ENCODE data around the gene FAM222B. TPM values are rescaled to one million over a fixed set of nuclear protein-coding genes. Genes with fewer than 3 reads are reported as not detected.

The FAM222B gene
- total RNA-seq, 1 experiment from 2014 or later = 37.7 TPM

GRCh38 chr17:28862561-28862960 is 20.0 kb upstream of the FAM222B start:
- intact Hi-C loops (cut with micrococcal nuclease; ENCODE audit: unreplicated experiment) = no loop called here
- Mint-ChIP-seq H3K4me1 (ENCODE audit: low read depth, unreplicated experiment) (peaks cover 6% of the 10 kb centered on the region), H3K9me3 (ENCODE audit: low read depth, unreplicated experiment) (no peaks in the 10 kb centered on the region), H3K27ac (ENCODE audit: unreplicated experiment) (no peak overlapping the region), H3K27me3 (ENCODE audit: unreplicated experiment) (no peaks in the 10 kb centered on the region), H3K36me3 (ENCODE audit: insufficient read depth, unreplicated experiment) (peaks cover 12% of the 10 kb centered on the region), H3K4me3 (ENCODE audit: low read depth, unreplicated experiment) (no peak overlapping the region)
- BruUV-seq (replicated peaks) = no TSS peak
- no peak for DNase-seq
- TF ChIP-seq, protein P1, sequence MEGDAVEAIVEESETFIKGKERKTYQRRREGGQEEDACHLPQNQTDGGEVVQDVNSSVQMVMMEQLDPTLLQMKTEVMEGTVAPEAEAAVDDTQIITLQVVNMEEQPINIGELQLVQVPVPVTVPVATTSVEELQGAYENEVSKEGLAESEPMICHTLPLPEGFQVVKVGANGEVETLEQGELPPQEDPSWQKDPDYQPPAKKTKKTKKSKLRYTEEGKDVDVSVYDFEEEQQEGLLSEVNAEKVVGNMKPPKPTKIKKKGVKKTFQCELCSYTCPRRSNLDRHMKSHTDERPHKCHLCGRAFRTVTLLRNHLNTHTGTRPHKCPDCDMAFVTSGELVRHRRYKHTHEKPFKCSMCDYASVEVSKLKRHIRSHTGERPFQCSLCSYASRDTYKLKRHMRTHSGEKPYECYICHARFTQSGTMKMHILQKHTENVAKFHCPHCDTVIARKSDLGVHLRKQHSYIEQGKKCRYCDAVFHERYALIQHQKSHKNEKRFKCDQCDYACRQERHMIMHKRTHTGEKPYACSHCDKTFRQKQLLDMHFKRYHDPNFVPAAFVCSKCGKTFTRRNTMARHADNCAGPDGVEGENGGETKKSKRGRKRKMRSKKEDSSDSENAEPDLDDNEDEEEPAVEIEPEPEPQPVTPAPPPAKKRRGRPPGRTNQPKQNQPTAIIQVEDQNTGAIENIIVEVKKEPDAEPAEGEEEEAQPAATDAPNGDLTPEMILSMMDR (IDR thresholded peaks at IDR 0.05; ENCODE audit: unreplicated experiment) = no peak
- CTCF ChIA-PET = no interaction called here

DNA sequence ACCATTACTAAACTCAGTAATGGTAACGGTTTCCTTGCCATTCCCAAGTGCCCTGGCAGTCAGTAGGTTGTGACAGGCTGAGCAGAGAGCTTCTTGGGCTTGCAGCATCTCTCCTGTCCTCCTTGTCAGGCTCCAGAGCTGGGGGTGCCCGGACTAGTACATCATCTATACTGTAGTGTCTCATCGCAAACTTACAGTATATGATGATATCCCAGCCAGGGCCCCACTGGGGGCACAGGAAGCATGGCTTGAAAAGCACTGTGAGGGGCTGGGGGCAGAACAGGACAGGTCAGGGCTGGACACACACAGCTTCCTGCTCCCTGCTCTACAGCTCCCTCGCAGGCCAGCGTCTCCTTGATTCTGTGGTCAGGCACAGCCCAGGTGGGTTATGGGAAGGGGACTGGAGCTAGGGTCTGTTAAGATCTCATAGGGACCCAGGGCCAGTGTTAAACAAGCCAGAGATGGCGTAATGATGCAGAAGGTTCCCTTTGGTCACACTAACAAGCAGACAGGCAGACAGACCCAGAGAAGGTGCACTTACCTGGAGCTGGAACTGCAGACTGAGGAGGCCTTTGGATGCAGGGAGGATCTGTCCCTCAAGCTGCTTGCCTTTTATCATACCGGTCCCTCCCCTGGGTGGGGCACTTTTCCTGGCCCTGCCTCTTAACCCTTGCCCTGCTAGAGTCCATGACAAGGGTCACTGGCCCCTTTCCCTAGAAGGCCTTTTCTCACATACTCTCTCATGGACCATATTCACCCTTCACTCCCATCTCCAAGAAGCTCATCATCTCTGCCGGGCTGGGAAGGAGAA is 19.0 kb upstream of the FAM222B start:
- BruUV-seq (replicated peaks) = no TSS peak
- H3K4me3 Mint-ChIP-seq (ENCODE audit: low read depth, unreplicated experiment) = no peak overlapping the region
- CTCF ChIA-PET = no interaction called here
- TF ChIP-seq, protein P1 (IDR thresholded peaks at IDR 0.05; ENCODE audit: unreplicated experiment) = no peak
- intact Hi-C loops (cut with micrococcal nuclease; ENCODE audit: unreplicated experiment) = no loop called here
- H3K9me3 Mint-ChIP-seq (ENCODE audit: low read depth, unreplicated experiment) = no peaks in the 10 kb centered on the region
- no peaks in the 10 kb centered on the region for H3K27me3 Mint-ChIP-seq (ENCODE audit: unreplicated experiment)
- no peak overlapping the region for H3K27ac Mint-ChIP-seq (ENCODE audit: unreplicated experiment)
- H3K4me1 Mint-ChIP-seq (ENCODE audit: low read depth, unreplicated experiment) = peaks cover 6% of the 10 kb centered on the region
- H3K36me3 Mint-ChIP-seq (ENCODE audit: insufficient read depth, unreplicated experiment) = peaks cover 12% of the 10 kb centered on the region
- no peak for DNase-seq

- TF ChIP-seq, protein P1 (IDR thresholded peaks at IDR 0.05; ENCODE audit: unreplicated experiment) = no peak
- no TSS peak for BruUV-seq (replicated peaks)
- Mint-ChIP-seq H3K4me1 (ENCODE audit: low read depth, unreplicated experiment) (no peaks in the 10 kb centered on the region), H3K27me3 (ENCODE audit: unreplicated experiment) (no peaks in the 10 kb centered on the region), H3K36me3 (ENCODE audit: insufficient read depth, unreplicated experiment) (peaks cover 18% of the 10 kb centered on the region), H3K9me3 (ENCODE audit: low read depth, unreplicated experiment) (no peaks in the 10 kb centered on the region), H3K4me3 (ENCODE audit: low read depth, unreplicated experiment) (no peak overlapping the region), H3K27ac (ENCODE audit: unreplicated experiment) (no peak overlapping the region)
- DNase-seq = no peak
- CTCF ChIA-PET = interaction anchor here (0.6 kb wide), 1 partner anchor 438 kb away, joined by 3 read pairs; no protein-coding TSS in a partner anchor
- intact Hi-C loops (cut with micrococcal nuclease; ENCODE audit: unreplicated experiment) = no loop called here
These were observed 17.8 kb upstream of the FAM222B start for GRCh38 chr17:28860363-28860808.

DNA sequence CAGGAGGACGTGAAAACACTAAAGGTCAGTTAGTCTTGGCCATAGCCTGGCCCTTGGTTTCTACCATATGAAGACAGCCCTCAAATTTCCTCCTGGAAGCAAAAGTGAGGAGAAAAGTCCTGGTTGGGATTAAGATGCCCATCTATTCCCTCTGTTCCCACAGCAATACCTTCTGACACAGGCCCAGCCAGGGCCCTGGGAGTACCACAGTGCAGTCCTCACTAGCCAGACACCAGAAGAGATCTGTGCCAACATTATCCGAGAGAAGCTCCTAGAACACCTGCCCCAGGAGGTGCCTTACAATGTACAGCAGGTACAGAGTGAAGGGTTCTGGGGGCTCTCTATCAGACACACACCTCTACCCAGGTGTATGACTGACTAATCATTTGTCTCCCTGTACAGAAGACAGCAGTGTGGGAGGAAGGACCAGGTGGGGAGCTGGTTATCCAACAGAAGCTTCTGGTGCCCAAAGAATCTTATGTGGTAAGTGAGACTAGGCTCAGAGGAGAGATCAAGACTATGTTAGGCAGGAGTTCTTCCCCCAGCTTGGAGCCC is 16.3 kb upstream of the FAM222B start:
- Mint-ChIP-seq H3K27ac (ENCODE audit: unreplicated experiment) (no peak overlapping the region), H3K9me3 (ENCODE audit: low read depth, unreplicated experiment) (no peaks in the 10 kb centered on the region), H3K27me3 (ENCODE audit: unreplicated experiment) (no peaks in the 10 kb centered on the region), H3K4me1 (ENCODE audit: low read depth, unreplicated experiment) (no peaks in the 10 kb centered on the region), H3K36me3 (ENCODE audit: insufficient read depth, unreplicated experiment) (peaks cover 31% of the 10 kb centered on the region), H3K4me3 (ENCODE audit: low read depth, unreplicated experiment) (no peak overlapping the region)
- intact Hi-C loops (cut with micrococcal nuclease; ENCODE audit: unreplicated experiment) = no loop called here
- TF ChIP-seq, protein P1 (IDR thresholded peaks at IDR 0.05; ENCODE audit: unreplicated experiment) = no peak
- DNase-seq = no peak
- BruUV-seq (replicated peaks) = no TSS peak
- CTCF ChIA-PET = interaction anchor here (0.5 kb wide), 1 partner anchor 85 kb away, joined by 4 read pairs; no protein-coding TSS in a partner anchor

Measured in Calu3 (cell line).